Thyroid gland (tissue), 4 donors: ENCODE measurements around the gene NHSL1. TPM values are rescaled to one million over a fixed set of nuclear protein-coding genes. Genes with fewer than 3 reads are reported as not detected.

Experiments used
- DNase-seq, 2 donors: peaks; one replicate each; pipeline ENCODE4 v3.0.0-alpha.2; 2019
- H3K27ac ChIP-seq, 3 donors: fragments of 200-600 bp; sonication (generic); 1 replicate in 2 of 3; 2 replicates in 1 of 3; pipeline ENCODE4 v1.5.1; 2016 to 2019; ENCODE audit warnings: mild to moderate bottlenecking in 1 of 3, moderate library complexity in 1 of 3
- H3K27me3 ChIP-seq: fragments of 200-600 bp; sonication (generic); one replicate; pipeline ENCODE4 v1.5.1; 2019
- H3K36me3 ChIP-seq, 2 donors: fragments of 200-600 bp; sonication (generic); one replicate each; pipeline ENCODE4 v1.5.1; 2016 to 2019
- H3K4me1 ChIP-seq, 2 donors: fragments of 200-600 bp; sonication (generic); one replicate each; pipeline ENCODE4 v1.5.1; 2017 to 2019
- H3K4me3 ChIP-seq, 3 donors: fragments of 200-600 bp; sonication (generic); replicated peaks in 1 of 3; 1 replicate in 2 of 3; 2 replicates in 1 of 3; pipeline ENCODE4 v1.5.1; 2016; ENCODE audit warnings: mild to moderate bottlenecking in 1 of 3
- H3K9me3 ChIP-seq: fragments of 200-600 bp; sonication (generic); one replicate; pipeline ENCODE4 v1.5.1; 2017
- CTCF ChIP-seq, 6 experiments: fragments of 200-600 bp in 3 of 6; fragments of 450-650 bp in 3 of 6; sonication (generic) in 3 of 6; IDR thresholded peaks; one replicate each; pipeline ENCODE4 v1.5.1; 2016 to 2019; ENCODE audit warnings: antibody characterized with exemption in 6 of 6, mild to moderate bottlenecking in 2 of 6, inconsistent platforms in 1 of 6, moderate library complexity in 1 of 6
- POLR2A ChIP-seq, 2 donors: fragments of 450-650 bp; IDR thresholded peaks; one replicate each; pipeline ENCODE4 v1.6.1; 2017; ENCODE audit warnings: antibody characterized with exemption in 2 of 2, mild to moderate bottlenecking in 2 of 2, moderate library complexity in 1 of 2
- WGBS, 2 donors: methylation state at CpG; one replicate each; pipeline ENCODE4 v1.1.5; 2017; 5-methylcytosine and 5-hydroxymethylcytosine counted together
- intact Hi-C: fragments of 100-400 bp; cut with DNase I; formaldehyde crosslinking; loops from one replicate; pipeline ENCODE4 v1.15.1; 2023
- total RNA-seq, 4 donors: library from RNA; depleted of rRNA; stranded (reverse); fragments of >200 nt; gene quantifications; one replicate each; pipeline ENCODE4 v1.2.3, GENCODE V29; 2016

Gene NHSL1
- total RNA-seq, 4 donors from 2014 or later, result 5.0 to 13.9 (median 8.6) TPM

GRCh38 chr6:138401960-138402837, 97.1 kb downstream of the NHSL1 start:
- intact Hi-C loops, result loop anchor here (5.0 kb wide), 1 partner anchor 285 kb away; no protein-coding TSS in a partner anchor
- 90 to 94% methylated on average over 11 to 14 of the region's 14 CpGs for WGBS, 2 donors
- no peaks in the 10 kb centered on the region for H3K27me3 ChIP-seq
- H3K9me3 ChIP-seq, result no peaks in the 10 kb centered on the region
- TF ChIP-seq CTCF (IDR thresholded peaks at IDR 0.05), result no peak
- TF ChIP-seq POLR2A (IDR thresholded peaks at IDR 0.05), result no peak
- no peak overlapping the region for H3K27ac ChIP-seq
- DNase-seq, result no peak
- H3K4me1 ChIP-seq, result peaks cover 5 to 10% of the 10 kb centered on the region in 2 donors
- H3K4me3 ChIP-seq, result no peak overlapping the region
- H3K36me3 ChIP-seq, result peaks cover 8 to 15% of the 10 kb centered on the region in 2 donors

- 90 to 97% methylated on average over 3 of the region's 3 CpGs for WGBS, 2 donors
- Histone ChIP-seq H3K4me3 (no peak overlapping the region), H3K27me3 (no peaks in the 10 kb centered on the region), H3K9me3 (no peaks in the 10 kb centered on the region), H3K4me1 (peaks cover 5 to 9% of the 10 kb centered on the region in 2 donors), H3K36me3 (no peaks in the 10 kb centered on the region), H3K27ac (no peak overlapping the region)
- TF ChIP-seq CTCF (IDR thresholded peaks at IDR 0.05), result no peak
- no peak for TF ChIP-seq POLR2A (IDR thresholded peaks at IDR 0.05)
- no peak for DNase-seq
- intact Hi-C loops, result loop anchor here (5.0 kb wide), 1 partner anchor 283 kb away; no protein-coding TSS in a partner anchor
Measured at GRCh38 chr6:138400326-138400725, 99.0 kb downstream of the NHSL1 start.

- no peak for DNase-seq
- Histone ChIP-seq H3K4me3 (no peak overlapping the region), H3K27ac (no peak overlapping the region), H3K36me3 (no peaks in the 10 kb centered on the region), H3K27me3 (no peaks in the 10 kb centered on the region), H3K9me3 (no peaks in the 10 kb centered on the region), H3K4me1 (no peaks in the 10 kb centered on the region)
- WGBS, 2 donors, result 85 to 86% methylated on average over 8 of the region's 8 CpGs
- intact Hi-C loops, result no loop called here
- TF ChIP-seq POLR2A (IDR thresholded peaks at IDR 0.05) (no peak), CTCF (IDR thresholded peaks at IDR 0.05) (no peak)
Measured at GRCh38 chr6:138397128-138398122, 101.9 kb downstream of the NHSL1 start.

- DNase-seq, result no peak
- Histone ChIP-seq H3K4me1 (no peaks in the 10 kb centered on the region), H3K4me3 (no peak overlapping the region), H3K36me3 (no peaks in the 10 kb centered on the region), H3K27ac (no peak overlapping the region), H3K27me3 (no peaks in the 10 kb centered on the region), H3K9me3 (no peaks in the 10 kb centered on the region)
- 90 to 93% methylated on average over 5 of the region's 5 CpGs for WGBS, 2 donors
- TF ChIP-seq CTCF (IDR thresholded peaks at IDR 0.05), result no peak
- no peak for TF ChIP-seq POLR2A (IDR thresholded peaks at IDR 0.05)
- intact Hi-C loops, result no loop called here
Measured at GRCh38 chr6:138396709-138397108, 102.6 kb downstream of the NHSL1 start.
